ENCODE data around the gene SPG7.

DNA sequence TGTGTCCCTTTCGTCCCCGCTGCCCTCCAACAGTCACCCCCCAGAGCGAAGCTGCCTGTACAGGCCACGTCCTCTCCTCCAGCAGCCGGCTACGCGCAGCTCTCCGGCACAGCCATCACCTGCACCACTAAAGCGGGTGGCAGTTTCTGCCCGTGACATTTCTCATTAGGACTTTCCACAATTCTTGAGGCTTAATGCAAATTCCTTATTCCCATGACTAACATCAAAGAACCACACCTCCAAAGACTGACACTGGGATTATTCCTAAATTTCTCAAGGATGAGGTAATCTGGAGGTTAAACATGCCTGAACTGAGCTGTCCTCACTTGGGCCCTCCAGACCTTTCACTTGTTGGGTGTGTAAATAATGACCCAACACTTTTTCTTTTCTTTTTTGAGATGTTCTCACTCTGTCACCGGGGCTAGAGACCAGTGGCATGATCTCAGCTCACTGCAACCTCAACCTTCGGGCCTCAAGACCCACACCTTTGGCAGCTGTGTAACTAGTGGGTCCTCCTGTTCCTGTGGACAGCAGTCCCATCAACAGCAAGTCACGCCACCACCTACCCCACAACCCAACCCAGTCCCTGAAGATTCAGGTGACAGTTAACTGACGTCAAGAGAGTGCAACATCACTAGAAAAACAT, 29.5 kb upstream of the SPG7 start:
- TF ChIP-seq CTCF (IDR thresholded peaks at IDR 0.05) (no peak), POLR2A (IDR thresholded peaks at IDR 0.05) (no peak)
